Stimulated activated CD4-positive, alpha-beta T cell treated with anti-CD3 and anti-CD28 coated beads, Interleukin-12 subunit alpha, Interleukin-12 subunit beta, amount 100 ng/mL, for 24 hours (primary cell): ENCODE data around the gene CLDN10.
"Not testable (repeated sequence)": the region's sequence is repeated elsewhere in the genome, so short reads cannot be mapped to it uniquely, and the experiment has no call there.

Source experiments
- DNase-seq, 2 experiments: peaks; one replicate each; pipeline ENCODE4 v3.0.0-alpha.2; 2020; ENCODE audit warnings: low read depth in 2 of 2

Gene CLDN10

DNA sequence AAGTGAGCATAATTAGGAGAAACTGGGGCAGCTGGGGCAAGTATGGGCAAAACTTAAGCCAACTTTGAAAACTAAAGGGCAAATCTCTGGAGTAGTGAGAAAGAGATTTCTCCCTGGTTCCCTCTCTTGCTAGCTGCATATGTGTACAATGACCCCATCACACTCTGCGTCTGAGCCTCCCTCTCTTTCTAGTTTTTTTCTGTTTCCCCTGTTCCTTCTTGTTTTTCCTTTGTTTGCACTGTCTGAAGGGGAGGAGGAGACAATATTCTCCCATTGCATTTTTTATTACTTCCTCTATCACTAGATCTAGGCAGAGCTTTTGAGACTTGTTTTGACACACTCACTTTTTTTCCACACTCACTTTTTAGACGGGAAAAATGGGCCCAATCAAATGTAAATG is 11.2 kb upstream of the CLDN10 start:
- no peak for DNase-seq

GRCh38 chr13:95541911-95542474 is 10.5 kb upstream of the CLDN10 start:
- DNase-seq = no peak

DNA sequence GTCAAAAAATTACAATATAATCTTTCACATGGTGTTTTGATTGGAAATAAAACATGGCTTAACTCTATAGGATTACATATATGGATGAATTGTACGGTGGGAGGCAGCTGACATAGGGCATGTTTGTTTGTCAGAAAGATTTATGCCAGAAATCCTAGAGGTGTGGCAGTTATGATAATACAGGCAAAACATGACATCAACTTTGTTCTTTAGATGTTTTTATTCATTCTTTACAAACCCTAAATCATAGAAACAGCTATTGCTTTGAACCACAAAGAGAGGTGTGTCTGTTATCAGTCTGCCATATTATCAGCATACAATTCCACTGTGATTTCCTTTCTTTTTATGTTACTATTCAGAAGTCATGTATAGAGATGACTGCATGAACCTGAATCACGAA is 8.2 kb upstream of the CLDN10 start:
- no peak for DNase-seq

GRCh38 chr13:95546919-95547318 is 5.6 kb upstream of the CLDN10 start:
- no peak for DNase-seq

GRCh38 chr13:95547531-95548167 is 4.9 kb upstream of the CLDN10 start:
- DNase-seq = no peak

DNA sequence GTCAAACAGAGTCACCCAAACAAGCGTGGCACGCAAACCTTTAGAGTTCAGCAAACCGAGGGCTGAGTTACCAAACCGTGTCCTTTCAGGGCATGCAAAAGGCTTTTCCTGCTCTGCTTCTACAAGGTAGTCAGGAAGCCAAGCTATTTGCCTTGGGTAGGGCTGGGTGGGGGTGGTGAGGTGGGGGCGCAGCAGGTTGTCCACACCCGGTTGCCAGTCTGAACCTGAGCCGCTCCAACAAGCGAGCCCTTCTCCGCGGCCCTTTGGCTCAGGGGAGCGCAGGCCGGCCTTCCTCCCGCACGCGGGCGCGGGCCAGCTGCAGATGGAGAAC is 347 bp upstream of the CLDN10 start:
- no peak for DNase-seq

DNA sequence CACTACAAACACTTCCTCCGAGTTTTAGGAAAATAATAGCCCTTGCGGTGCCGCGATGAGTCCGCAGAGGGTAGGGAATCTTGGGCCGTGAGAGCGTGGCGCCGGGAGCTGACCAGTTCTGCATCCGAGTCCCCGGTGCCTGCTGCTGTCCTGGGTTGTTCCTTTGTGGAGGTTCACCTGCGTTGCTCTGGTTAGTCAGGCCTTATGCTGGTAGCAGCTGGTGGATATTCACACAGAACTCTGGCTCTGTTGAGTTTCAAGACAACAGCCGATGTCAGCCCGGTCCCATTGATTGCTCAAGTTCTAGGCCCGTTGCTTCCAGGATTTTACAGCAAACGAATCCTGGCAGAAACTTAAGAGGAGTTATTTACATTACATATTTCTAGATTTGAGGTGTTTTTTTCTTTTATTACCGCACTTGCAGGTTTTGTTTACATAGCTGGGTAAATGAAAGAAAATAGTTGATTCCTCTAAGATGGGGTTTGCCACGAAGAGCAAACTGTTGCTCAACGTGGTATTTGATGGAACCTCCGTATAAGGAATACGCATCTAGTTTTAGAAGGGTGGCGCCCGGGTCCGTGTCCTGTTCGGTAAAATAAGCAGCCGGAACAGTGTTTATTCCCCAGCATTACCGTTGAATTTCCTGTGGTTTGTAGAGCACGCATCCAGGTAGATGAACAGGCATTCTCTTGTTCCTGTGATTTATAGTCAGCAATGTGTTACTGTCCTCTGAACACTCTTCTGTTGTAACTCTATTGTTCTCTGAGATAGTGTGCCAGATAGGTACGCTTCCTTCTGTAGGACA is 1.3 kb downstream of the CLDN10 start:
- no peak for DNase-seq

DNA sequence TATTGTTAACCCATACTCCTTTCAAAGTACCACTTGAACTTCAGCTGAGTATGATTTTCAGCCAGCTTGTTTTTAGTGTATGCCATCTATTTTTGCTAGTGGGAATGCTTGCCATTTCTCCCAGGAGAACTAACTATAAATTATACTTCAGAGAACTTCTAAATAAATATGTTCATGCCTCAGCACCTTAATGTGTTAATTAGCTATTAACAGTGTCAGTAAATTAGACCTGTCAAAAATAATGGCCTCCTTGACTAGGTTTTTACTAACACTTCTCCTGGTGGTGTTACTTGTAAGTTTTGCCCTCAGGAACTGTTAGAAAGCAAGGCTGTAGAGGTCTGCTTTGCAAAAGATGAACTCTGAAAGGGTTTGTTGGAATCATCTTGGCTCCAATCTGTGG is 4.5 kb downstream of the CLDN10 start:
- no peak for DNase-seq

DNA sequence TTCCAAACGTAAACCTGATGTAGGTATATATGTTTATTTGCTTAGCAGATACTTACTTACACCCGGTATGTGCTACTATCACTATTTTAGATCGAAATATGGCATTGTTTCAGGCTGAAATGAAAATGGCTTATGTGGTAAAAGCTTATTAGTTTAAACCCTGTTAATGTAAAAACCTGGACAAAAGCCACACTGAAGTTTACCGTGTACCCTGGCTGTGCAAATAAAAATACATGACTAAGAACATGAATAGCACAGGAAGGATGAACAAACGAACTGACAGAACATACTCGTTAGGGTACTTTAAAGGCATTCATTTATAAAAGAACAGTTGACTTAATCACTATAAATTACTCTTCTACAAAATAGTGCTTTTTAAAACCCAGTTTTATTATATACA is 6.6 kb downstream of the CLDN10 start:
- no peak for DNase-seq

GRCh38 chr13:95560387-95560786 is 7.9 kb downstream of the CLDN10 start:
- DNase-seq = no peak

DNA sequence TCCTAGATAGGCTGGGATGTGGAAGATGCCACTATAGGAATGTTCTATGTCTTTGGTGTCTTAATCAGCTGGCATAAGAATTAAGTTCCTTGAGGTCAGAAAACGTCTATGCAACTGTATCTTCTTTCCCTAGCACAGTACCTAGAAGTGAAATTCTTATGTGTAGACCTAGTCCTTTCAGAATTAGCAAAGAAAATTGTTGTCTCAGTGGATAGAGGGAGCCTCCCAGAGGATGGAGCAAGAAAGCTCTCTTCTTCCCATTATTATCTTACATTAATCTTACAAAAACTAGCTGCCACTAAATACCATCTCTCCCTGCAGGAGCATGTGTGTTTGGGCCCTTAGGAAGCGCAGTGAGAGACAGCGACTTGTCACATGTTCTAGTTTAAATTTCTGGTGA is 11.6 kb downstream of the CLDN10 start:
- DNase-seq = no peak

DNA sequence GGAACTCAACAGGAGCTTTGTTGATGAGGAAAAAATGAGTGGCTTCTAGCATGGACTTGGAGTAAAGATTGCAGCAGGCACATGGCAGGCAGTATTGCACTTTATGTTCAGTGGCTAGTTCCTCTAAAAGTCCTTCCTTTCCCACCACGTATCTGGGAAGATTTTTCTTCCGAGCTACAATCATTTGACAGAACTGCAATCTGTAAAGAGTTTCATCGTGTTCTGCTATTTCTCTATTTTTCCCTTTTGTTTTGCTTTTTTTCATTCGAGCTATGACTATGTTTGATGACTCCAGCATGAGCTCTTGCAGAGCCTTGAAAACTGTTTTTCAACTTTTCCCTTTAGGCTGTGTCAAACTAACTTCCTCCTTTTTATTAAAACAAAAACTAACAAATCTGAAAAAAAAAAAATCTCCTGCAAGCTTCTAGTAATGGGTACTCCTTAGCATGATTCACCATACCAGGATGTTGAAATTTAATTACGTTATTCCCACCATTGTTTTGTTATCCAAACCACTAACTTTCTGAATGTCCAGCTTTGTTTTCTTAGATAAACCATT is 12.3 kb downstream of the CLDN10 start:
- no peak for DNase-seq

DNA sequence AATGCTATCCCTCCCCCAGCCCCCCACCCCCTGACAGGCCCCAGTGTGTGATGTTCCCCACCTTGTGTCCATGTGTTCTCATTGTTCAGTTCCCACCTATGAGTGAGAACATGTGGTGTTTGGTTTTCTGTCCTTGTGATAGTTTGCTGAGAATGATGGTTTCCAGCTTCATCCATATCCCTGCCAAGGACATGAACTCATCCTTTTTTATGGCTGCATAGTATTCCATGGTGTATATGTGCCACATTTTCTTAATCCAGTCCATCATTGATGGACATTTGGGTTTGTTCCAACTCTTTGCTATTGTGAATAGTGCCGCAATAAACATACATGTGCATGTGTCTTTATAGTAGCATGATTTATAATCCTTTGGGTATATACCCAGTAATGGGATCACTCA is 13.2 kb downstream of the CLDN10 start:
- DNase-seq = not testable (repeated sequence)

GRCh38 chr13:95568131-95568530 is 15.6 kb downstream of the CLDN10 start:
- DNase-seq = no peak

GRCh38 chr13:95570016-95570415 is 17.5 kb downstream of the CLDN10 start:
- DNase-seq = no peak

DNA sequence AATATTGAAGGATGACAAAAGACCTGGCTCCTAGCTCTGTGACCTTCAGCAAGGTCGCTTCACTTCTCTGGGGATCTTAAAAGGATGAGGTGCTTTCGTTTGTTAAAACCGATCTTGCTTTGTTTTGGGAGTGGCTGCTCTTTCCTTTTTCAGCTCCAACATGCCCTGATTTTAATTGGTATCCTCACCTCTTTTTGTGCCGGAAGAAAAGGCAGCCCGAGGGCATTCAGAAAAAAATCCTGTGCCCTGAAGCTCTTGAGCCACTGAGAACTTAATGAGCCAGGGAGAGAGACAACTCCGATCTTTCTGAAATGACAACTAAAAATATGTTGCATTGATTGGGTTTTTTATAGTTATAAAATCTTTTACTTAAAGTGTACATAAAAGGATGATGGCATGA is 19.4 kb downstream of the CLDN10 start:
- no peak for DNase-seq

GRCh38 chr13:95573221-95573620 is 20.7 kb downstream of the CLDN10 start:
- DNase-seq = no peak

DNA sequence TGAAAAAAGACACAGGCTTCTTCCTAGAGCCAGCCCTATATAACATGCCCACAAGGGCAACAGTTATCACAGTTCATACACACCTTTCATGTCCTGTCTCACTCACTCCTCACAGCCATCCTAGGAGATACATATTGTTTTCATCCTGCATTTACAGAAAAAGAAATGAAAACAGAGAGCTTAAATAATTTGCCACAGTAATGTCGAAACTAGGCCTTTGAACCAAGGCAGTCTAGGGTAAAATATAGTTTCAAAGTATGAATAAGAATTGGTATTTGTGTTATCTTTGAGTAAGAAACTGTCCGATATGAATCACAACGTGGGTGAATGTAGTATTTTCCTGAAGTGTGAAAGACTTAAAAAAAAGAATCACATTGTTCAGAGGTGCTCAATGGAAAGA is 26.8 kb downstream of the CLDN10 start:
- no peak for DNase-seq

GRCh38 chr13:95585867-95586266 is 33.3 kb downstream of the CLDN10 start:
- DNase-seq = no peak

- DNase-seq = no peak
Measured at GRCh38 chr13:95588134-95588533, 35.6 kb downstream of the CLDN10 start.

DNA sequence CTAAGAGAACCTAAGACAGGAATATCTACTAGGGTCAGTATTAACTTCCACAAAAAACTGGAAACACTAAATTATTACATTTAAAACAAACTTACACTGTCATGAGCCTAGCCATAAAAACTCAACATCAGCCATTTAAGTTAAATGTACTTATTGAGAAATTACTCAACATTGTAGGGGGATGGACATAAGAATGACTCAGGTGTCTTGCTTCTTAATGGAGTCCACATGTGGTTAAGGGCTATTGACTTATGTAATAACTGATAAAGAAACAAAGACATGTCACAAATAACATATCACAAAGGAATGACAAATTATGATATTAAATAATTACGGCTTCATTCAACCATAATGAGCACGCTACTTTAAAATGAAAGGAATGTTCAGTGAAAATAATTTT is 36.2 kb downstream of the CLDN10 start:
- DNase-seq = no peak

- DNase-seq = no peak
Measured at GRCh38 chr13:95593462-95593861, 40.9 kb downstream of the CLDN10 start.

DNA sequence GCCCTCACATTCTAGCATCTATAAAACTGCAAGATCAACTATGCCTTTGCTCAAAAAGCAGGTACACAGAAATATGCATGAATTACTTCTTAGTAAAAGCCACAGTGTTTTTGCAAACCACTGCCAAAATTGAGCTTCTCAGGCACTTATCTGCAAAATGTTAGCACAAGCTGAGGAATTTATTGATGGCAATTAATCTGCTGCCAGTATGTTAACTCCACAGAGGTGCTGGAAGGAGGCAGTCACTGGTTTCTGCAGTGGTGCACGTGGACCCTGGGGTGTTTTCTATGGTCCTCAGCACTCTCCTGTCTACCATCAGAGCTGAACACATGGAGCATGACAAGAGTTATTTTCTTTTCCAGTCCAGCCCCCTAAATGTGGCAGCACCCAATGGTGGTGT is 44.2 kb downstream of the CLDN10 start:
- no peak for DNase-seq
